ENCODE results near the gene PARD3B. TPM values are rescaled to one million over a fixed set of nuclear protein-coding genes. Genes with fewer than 3 reads are reported as not detected.

The PARD3B gene
- total and polyA plus RNA-seq, 8 donors, result 1.8 to 42.6 (median 15.1) TPM

DNA sequence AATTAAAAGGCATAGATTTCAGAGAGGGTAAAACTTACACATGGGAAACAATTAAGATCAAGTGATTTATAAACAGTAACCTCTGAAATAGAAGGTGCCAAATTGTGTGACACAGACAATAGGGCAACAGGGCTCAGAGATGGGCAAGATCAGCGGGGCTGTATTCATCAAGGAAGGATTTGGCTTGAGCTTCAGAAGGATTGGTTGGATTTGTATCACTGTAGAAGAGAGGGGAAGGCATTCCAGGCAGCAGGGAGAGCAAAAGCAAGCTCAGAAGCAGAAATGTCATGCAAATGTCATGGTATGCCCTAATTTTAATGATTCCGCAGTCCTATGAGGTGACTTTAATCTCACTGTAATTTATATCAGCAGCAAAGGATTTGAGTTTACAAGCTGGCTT lies 722.0 kb downstream of the PARD3B start:
- 87 to 96% (median 91%) methylated on average over 2 of the region's 2 CpGs for WGBS, 5 donors
- TF ChIP-seq EP300 (IDR thresholded peaks at IDR 0.05) (no peak), POLR2AphosphoS5 (IDR thresholded peaks at IDR 0.05) (no peak), POLR2A (IDR thresholded peaks at IDR 0.05) (no peak)
- TF ChIP-seq, protein P1, sequence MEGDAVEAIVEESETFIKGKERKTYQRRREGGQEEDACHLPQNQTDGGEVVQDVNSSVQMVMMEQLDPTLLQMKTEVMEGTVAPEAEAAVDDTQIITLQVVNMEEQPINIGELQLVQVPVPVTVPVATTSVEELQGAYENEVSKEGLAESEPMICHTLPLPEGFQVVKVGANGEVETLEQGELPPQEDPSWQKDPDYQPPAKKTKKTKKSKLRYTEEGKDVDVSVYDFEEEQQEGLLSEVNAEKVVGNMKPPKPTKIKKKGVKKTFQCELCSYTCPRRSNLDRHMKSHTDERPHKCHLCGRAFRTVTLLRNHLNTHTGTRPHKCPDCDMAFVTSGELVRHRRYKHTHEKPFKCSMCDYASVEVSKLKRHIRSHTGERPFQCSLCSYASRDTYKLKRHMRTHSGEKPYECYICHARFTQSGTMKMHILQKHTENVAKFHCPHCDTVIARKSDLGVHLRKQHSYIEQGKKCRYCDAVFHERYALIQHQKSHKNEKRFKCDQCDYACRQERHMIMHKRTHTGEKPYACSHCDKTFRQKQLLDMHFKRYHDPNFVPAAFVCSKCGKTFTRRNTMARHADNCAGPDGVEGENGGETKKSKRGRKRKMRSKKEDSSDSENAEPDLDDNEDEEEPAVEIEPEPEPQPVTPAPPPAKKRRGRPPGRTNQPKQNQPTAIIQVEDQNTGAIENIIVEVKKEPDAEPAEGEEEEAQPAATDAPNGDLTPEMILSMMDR (IDR thresholded peaks at IDR 0.05), result no peak
- no peak overlapping the region for H3K27ac ChIP-seq
- H3K9me3 ChIP-seq, result no peaks in the 10 kb centered on the region
- intact Hi-C loops (cut with DNase I; ENCODE audit: low total_unique reads), result no loop called here
- no peaks in the 10 kb centered on the region for H3K4me1 ChIP-seq
- H3K27me3 ChIP-seq, result no peaks in the 10 kb centered on the region
- H3K4me3 ChIP-seq, result no peak overlapping the region
- no peaks in the 10 kb centered on the region for H3K36me3 ChIP-seq
- no peak for DNase-seq

- WGBS, 5 donors, result 28 to 59% (median 44%) methylated on average over 4 of the region's 4 CpGs
Observed at GRCh38 chr2:205270689-205271088, 725.4 kb downstream of the PARD3B start.

GRCh38 chr2:205273148-205273547 lies 727.9 kb downstream of the PARD3B start:
- Histone ChIP-seq H3K9me3 (no peaks in the 10 kb centered on the region), H3K4me3 (no peak overlapping the region), H3K4me1 (peaks cover 0 to 5% (median 0%) of the 10 kb centered on the region in 4 donors), H3K36me3 (no peaks in the 10 kb centered on the region), H3K27me3 (no peaks in the 10 kb centered on the region), H3K27ac (no peak overlapping the region)
- TF ChIP-seq, protein P1 (IDR thresholded peaks at IDR 0.05), result no peak
- TF ChIP-seq POLR2A (IDR thresholded peaks at IDR 0.05), result no peak
- WGBS, 5 donors, result 19 to 59% (median 39%) methylated on average over 2 of the region's 2 CpGs
- intact Hi-C loops (cut with DNase I; ENCODE audit: low total_unique reads), result no loop called here
- DNase-seq, result no peak

More at GRCh38 chr2:205270689-205271088, 725.4 kb downstream of the PARD3B start:
- Histone ChIP-seq H3K4me3 (no peak overlapping the region), H3K27me3 (no peaks in the 10 kb centered on the region), H3K9me3 (no peaks in the 10 kb centered on the region), H3K4me1 (peaks cover 0 to 5% (median 0%) of the 10 kb centered on the region in 4 donors), H3K36me3 (no peaks in the 10 kb centered on the region), H3K27ac (no peak overlapping the region)
- peak in 1 of 2 donors; percentile 62 for DNase-seq
- TF ChIP-seq POLR2AphosphoS5 (IDR thresholded peaks at IDR 0.05) (no peak), POLR2A (IDR thresholded peaks at IDR 0.05) (no peak), EP300 (IDR thresholded peaks at IDR 0.05) (no peak)
- TF ChIP-seq, protein P1 (IDR thresholded peaks at IDR 0.05), result no peak
- intact Hi-C loops (cut with DNase I; ENCODE audit: low total_unique reads), result no loop called here

DNA sequence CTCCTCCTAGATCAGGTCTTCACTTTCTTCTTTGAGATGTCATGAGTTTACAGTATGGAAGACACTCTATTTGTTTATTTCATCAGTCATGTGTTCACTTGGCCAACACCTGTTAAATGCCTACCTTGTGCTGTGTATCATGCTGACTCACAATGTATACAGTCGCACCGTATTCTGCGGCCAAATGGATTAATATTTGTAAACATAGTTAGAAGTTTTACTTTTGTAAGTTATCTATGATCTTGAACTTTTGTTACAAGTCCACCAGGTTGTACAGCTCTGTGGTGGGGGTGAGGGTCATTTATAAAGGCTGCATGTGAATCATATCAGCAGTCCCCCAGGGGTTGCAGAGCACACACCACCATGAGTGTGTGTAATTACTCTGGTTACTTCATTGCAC lies 728.4 kb downstream of the PARD3B start:
- Histone ChIP-seq H3K27ac (no peak overlapping the region), H3K27me3 (no peaks in the 10 kb centered on the region), H3K9me3 (no peaks in the 10 kb centered on the region), H3K4me1 (peaks cover 0 to 5% (median 0%) of the 10 kb centered on the region in 4 donors), H3K36me3 (no peaks in the 10 kb centered on the region), H3K4me3 (no peak overlapping the region)
- intact Hi-C loops (cut with DNase I; ENCODE audit: low total_unique reads), result no loop called here
- peak in 1 of 2 donors; percentile 55 for DNase-seq
- TF ChIP-seq POLR2AphosphoS5 (IDR thresholded peaks at IDR 0.05) (peak in 1 of 3 donors; percentile 30), EP300 (IDR thresholded peaks at IDR 0.05) (no peak), POLR2A (IDR thresholded peaks at IDR 0.05) (no peak)
- TF ChIP-seq, protein P1 (IDR thresholded peaks at IDR 0.05), result no peak
- WGBS, 5 donors, result 39 to 57% (median 43%) methylated on average over 3 of the region's 3 CpGs

Data from stomach (tissue), 9 donors.